Activated T-cell treated with anti-CD3 and anti-CD28 coated beads, Interleukin-2, amount 50 U/mL, for 1 hour (primary cell): ENCODE results near the gene CKS2.
"Not testable (repeated sequence)": the region's sequence is repeated elsewhere in the genome, so short reads cannot be mapped to it uniquely, and the experiment has no call there.

Source experiments
- DNase-seq: peaks from one replicate; pipeline ENCODE4 v3.0.0-alpha.2; 2020

The CKS2 gene

GRCh38 chr9:89311346-89312221, 589 bp downstream of the CKS2 start:
- DNase-seq: no peak

DNA sequence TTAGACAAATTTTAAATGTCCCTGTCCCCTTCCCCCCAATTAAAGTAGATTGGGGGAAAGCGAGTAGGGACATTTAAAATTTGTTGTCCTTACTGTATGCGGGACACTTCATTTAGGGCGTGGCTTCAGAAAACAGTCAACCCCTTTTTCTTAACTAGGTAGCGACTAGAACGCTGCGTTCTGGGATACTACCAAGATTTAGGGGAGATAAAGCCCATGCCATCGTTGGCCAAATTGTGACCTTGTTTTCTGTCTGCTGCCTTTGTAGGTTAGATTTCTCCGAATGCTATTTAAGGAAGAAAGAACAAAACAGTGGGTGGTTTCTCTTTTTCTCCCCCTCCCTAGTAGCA, 1.2 kb downstream of the CKS2 start:
- no peak for DNase-seq

DNA sequence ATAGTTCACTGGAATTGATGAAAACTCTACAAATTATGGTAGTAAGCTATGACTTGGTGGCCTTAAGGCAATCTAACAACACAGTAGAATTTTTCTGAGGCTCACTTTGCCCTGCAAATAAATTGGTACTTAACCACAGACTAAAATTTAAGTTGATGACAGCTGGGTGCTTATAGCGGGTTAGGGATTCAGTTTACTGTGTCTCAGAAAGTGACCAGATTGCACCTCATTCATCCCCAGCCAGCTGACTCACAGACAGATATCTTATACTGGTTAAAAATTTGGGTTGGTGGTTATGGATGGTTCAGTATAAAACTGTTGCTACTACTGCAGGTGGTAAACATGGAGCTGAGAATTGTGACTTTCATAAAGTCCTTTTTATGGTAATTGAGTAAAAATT, 2.8 kb downstream of the CKS2 start:
- no peak for DNase-seq

- DNase-seq: no peak
Observed at GRCh38 chr9:89314955-89315354, 4.0 kb downstream of the CKS2 start.

GRCh38 chr9:89315482-89315881, 4.5 kb downstream of the CKS2 start:
- DNase-seq: no peak

DNA sequence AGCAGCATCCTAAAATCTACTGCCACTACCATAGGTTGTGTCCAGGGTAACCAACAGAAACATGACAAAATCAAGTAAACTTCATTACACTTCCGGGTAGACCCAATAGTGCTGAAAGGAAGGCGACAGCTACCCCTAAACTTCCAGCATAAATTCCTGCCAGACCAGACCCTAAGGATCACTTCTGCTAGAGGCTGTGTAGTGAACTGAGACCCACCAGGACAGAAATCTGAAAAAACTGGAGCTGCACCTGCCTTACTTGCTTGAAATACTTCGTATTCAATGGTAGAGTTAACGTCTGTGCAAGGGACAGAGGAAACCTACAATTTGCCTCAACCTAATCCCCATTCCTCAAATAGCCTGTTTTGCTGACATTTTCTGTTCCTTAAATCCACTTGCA, 6.3 kb downstream of the CKS2 start:
- DNase-seq: no peak

DNA sequence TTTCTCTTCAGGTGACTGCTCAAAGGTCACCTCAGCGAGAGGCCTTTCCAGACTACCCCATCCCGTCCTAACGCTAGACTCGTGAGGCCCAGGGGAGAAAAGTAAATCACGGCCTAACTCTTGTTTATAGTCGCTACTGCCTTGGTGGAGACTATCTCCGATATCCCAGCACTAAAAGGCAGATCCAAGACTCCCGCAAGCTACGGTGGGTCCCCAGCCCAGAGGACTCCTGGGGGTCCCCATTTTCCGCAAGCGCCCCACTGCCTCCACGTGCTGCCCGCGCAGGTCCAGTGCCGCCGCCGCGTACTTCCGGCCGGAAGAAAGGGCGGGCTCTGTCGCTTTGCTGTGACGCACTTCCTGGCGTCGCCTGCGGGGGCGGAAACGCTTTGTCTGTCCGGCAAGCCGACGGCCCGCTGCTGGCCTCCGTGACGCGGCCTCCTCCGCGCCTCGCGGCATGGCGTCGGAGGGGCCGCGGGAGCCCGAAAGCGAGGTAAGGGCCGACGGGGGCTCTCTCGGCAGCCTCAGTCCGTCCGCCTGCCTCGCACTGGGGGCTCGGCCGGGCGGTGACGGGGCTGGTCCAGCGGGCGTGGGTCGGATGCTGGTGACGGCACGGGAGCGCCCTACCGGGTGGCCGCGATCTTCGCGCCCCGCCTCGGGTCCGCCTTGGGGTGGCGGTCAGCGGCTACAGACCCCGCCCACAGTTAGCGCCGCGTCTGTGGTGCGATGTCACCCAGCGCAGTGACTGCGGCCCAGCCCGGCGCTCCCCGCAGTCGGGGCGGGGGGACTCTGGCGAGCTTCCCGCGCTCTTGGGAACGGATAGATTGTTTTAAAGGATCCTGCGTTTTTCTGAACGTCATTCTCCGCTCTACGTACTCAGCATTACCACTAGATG, 7.4 kb downstream of the CKS2 start, which contains the start of gene SECISBP2:
Gene SECISBP2 (plus strand): TSS at position 378 of the 892 bp plus-strand sequence. CDS start 77 bp downstream, at position 455.
- DNase-seq: peak; percentile 96

GRCh38 chr9:89319015-89319905, 8.3 kb downstream of the CKS2 start:
- DNase-seq: no peak

DNA sequence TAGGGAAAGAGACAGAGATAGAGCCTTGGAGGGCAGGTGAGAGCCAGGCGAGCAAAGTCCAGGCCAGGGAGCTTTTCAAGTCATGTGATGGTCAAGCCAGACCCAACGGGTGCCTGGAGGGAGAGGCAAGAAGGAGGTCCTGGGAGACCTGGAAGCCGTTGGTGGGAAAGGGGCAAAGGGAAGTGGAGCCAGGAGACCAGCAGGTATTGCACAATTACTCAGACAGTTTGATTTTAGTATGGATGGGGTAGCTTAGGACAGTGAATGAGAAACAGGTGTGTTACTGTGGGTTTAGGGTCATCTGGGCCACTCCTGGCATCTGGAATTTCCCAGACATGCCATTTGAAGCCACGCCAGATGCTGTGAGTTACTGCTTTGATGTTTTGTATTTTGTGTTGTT, 12.4 kb downstream of the CKS2 start:
- no peak for DNase-seq

- no peak for DNase-seq
Observed at GRCh38 chr9:89325733-89326132, 14.7 kb downstream of the CKS2 start.

DNA sequence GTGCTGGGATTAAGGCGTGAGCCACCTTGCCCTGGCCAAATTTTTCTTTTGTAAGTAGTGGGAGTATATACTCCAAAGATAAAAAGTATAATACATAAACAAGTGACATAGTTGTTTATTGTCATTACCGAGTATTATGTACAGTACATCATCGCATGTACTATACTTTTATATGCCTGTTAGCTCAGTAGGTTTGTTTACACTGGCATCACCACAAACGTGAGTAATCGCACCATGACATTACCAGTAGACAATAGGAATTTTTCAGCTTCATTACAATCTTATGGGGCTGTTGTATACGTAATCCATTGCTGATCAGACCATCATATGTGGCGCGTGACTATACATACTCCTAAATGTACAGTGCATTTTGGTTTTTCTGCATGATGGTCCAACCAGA, 17.1 kb downstream of the CKS2 start:
- no peak for DNase-seq

DNA sequence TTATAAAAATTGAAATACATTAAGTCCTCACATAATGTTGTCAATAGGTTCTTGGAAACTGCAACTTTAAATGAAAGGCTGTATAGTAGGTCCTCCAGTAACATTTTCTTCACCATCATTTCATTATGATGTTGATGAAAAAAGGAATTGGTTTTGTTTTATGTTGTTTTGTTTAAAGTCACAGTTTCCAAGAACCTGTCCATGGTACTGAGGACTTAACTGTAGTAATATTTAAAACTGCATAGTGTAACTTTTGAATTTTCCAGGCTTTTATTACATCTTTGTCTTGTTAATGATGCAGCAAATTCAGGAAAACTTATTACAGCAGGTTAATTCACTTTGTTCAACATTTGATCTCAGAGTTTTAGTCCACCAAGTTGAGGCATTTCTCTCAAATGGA, 18.9 kb downstream of the CKS2 start:
- no peak for DNase-seq

DNA sequence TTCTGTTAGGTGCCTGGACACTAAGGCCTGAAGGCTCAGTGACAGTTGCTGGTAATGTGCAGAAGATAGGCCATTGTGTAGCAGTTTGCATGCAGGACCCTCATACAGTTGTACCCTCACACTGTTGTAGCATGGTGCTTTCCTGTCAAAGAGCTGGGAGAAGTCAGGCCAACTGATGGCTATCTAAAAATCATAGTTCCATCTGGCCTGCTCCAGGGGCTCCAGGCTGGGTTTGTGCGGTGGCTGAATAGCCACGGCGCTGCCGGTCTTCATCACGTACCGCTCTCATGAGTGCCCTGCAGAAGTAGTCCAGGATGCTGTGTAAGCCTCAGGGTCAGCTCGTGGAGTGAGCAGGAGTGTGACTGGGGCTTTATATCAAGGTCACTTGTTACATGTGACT, 19.5 kb downstream of the CKS2 start:
- no peak for DNase-seq

- DNase-seq: no peak
Observed at GRCh38 chr9:89339807-89340206, 28.8 kb downstream of the CKS2 start.

DNA sequence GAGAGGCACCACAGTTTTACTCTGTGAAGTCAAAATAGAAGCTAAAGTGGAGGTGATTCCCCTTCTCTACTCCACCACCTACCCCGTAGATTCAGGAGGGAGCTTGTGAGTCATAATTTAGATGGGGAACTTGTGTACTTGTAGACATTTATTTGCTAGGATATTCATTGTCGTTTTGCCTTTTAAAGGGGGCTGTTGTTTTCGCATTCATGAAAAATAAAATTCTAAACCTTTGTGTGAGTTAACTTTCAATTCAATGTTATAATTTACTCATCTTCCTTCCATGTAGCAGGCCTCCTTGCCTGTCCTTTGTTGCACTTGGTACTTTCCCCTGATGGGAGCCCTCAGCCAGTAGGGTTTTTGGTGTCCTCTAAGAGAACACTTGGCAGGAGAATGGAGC, 29.3 kb downstream of the CKS2 start:
- DNase-seq: no peak

DNA sequence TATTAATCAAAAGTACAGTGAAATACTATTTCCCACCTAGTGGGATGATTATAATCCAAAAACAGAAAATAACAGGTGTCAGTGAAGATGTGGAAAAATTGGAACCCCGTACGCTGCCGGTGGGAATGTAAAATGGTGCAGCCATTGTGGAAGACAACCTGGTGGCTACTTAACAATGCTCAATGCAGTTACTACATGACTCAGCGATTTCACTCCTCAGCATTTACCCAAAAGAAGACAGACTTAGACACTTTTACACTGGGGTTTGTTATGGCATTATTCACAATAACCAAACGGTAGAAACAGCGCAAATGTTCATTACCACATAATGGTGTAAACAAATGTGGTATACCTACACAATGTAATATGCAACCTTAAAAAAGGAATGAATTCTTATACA, 31.2 kb downstream of the CKS2 start:
- DNase-seq: no peak

GRCh38 chr9:89342948-89343347, 32.0 kb downstream of the CKS2 start:
- no peak for DNase-seq

GRCh38 chr9:89343812-89344211, 32.8 kb downstream of the CKS2 start:
- not testable (repeated sequence) for DNase-seq

- no peak for DNase-seq
Observed at GRCh38 chr9:89345476-89345875, 34.5 kb downstream of the CKS2 start.

GRCh38 chr9:89346696-89347095, 35.7 kb downstream of the CKS2 start:
- no peak for DNase-seq

DNA sequence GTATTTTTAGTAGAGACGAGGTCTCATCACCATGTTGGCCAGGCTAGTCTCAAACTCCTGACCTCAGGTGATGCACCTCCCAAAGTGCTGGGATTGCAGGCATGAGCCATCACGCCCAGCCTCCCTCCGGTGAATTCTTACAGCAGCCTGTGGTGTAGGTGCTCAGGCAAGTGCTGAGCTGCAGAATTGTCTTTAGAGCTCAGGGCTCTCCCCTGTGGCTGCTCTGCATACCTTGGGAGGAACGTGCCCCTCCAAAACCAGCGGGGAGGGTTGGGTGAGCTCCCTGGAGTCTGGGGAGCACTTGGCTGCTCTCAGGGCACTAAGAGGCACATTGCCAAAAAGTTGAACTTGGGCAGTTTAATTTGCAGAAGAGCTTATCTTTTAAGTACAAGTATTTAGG, 36.7 kb downstream of the CKS2 start:
- DNase-seq: no peak

DNA sequence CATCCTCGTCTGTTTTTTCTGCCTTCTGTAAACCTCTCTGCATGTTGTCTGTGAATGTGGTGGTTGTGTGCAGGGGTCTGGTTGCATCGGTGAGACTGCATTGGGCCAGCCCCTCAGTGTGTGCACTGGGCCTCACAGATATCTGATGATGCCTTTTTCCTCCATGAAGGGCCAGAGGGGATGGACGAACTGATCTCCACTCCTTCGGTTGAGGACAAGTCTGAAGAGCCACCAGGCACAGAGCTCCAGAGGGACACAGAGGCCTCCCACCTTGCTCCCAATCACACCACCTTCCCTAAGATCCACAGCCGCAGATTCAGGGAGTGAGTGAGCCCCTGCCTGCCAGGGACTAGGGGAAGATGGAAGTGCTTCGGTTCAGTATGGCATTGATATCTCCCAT, 38.6 kb downstream of the CKS2 start:
- no peak for DNase-seq

DNA sequence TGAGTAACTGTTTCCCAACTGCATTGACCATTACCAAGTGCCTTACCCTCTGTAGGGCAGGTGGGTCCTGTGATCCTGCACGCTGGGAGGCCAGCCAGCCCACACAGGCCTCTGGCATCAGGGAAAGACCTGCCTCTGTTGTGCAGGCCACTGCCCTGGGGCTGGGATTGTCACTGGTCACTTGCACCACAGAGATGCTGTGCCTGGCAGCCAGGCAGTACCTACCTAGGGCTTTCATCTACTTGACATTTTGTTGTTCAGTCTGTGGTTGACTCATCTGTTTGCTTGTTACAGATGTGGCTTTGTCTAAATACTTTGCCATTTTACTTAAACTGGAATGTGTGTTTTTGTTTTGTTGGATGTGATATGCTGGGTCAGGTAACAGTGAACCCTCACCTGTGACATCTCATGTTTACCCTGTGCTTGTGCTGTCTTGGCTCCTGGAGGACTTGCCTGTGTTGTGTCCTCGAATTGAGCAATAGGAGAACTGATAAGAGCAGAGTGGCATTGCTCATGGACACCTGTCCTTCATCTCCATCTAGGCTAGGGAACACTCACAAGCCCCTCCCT, 40.1 kb downstream of the CKS2 start:
- no peak for DNase-seq
